HepG2 (cell line): ENCODE results near the gene LUZP1. TPM values are rescaled to one million over a fixed set of nuclear protein-coding genes. Genes with fewer than 3 reads are reported as not detected.

Experiments used
- BCL6 ChIP-seq: IDR thresholded peaks from 2 replicates; pipeline ENCODE4 v1.6.1; 2016; ENCODE audit warnings: missing genetic modification reagents, missing compliant biosample characterization
- CCDC6 ChIP-seq: sonication (generic); formaldehyde crosslinking; IDR thresholded peaks from 2 replicates; pipeline ENCODE4 v1.8.1; 2022; ENCODE audit warnings: mild to moderate bottlenecking, missing genetic modification reagents, moderate library complexity
- CEBPG ChIP-seq: IDR thresholded peaks from 2 replicates; pipeline ENCODE4 v1.6.1; 2016
- FOXA3 ChIP-seq: IDR thresholded peaks from 2 replicates; pipeline ENCODE4 v1.6.1; 2016; ENCODE audit warnings: missing genetic modification reagents, missing compliant biosample characterization
- GATAD2A ChIP-seq: IDR thresholded peaks from 2 replicates; pipeline ENCODE4 v1.6.1; 2016
- HOXA3 ChIP-seq: sonication (generic); formaldehyde crosslinking; IDR thresholded peaks from 2 replicates; pipeline ENCODE4 v1.5.0; 2020; ENCODE audit warnings: missing genetic modification reagents
- SALL1 ChIP-seq: sonication (generic); formaldehyde crosslinking; IDR thresholded peaks from 2 replicates; pipeline ENCODE4 v1.8.0; 2022; ENCODE audit warnings: mild to moderate bottlenecking, missing genetic modification reagents
- SRSF4 ChIP-seq: fragments of 200-400 bp; formaldehyde crosslinking; IDR thresholded peaks from one replicate; pipeline ENCODE4 v1.6.1; 2018; ENCODE audit warnings: mild to moderate bottlenecking, low read depth, low read length, moderate library complexity; ENCODE audit not compliant: poor library complexity, severe bottlenecking
- SSRP1 ChIP-seq: IDR thresholded peaks from 2 replicates; pipeline ENCODE4 v1.6.1; 2016; ENCODE audit warnings: control low read depth
- ZMYM4 ChIP-seq: sonication (generic); formaldehyde crosslinking; IDR thresholded peaks from 2 replicates; pipeline ENCODE4 v1.8.1; 2023; ENCODE audit warnings: mild to moderate bottlenecking, missing genetic modification reagents
- ZNF121 ChIP-seq: sonication (generic); formaldehyde crosslinking; IDR thresholded peaks from 2 replicates; pipeline ENCODE4 v1.5.0; 2020; ENCODE audit warnings: mild to moderate bottlenecking, missing genetic modification reagents
- ZNF501 ChIP-seq: sonication (generic); formaldehyde crosslinking; IDR thresholded peaks from 2 replicates; pipeline ENCODE4 v1.5.1; 2020; ENCODE audit warnings: mild to moderate bottlenecking, moderate library complexity, missing genetic modification reagents
- polyA plus RNA-seq, 8 experiments: library from polyadenylated mRNA; depleted of rRNA in 3 of 8; stranded (reverse) in 7 of 8; unstranded in 1 of 8; fragments of >200 nt; fragmentation: Illumina TruSeq in 4 of 8; extraction: Trizol in 4 of 8; gene quantifications; 2 replicates each; pipeline versions ENCODE4 v1.2.1 to v1.2.3, GENCODE V29; 2011 to 2016; ENCODE audit warnings: low read depth in 4 of 8, missing spikeins in 1 of 8, mixed read lengths in 1 of 8; ENCODE audit not compliant: insufficient read depth in 1 of 8
- total RNA-seq, 5 experiments: library from RNA; depleted of rRNA; stranded (reverse); fragments of >200 nt; fragmentation: Illumina TruSeq; extraction: Trizol; gene quantifications; 2 replicates each; pipeline ENCODE4 v1.2.3, GENCODE V29; 2016; ENCODE audit warnings: low read depth in 1 of 5
- TF ChIP-seq, protein P1 (sequence below): IDR thresholded peaks from 2 replicates; pipeline ENCODE4 v1.6.1; 2016
- TF ChIP-seq, protein P2 (sequence below), 2 experiments: sonication (generic) in 1 of 2; formaldehyde crosslinking in 1 of 2; IDR thresholded peaks; 2 replicates each; pipeline versions ENCODE4 v1.5.1 to v1.6.1; 2011 to 2020; ENCODE audit warnings: borderline replicate concordance in 1 of 2, low read depth in 1 of 2, low read length in 1 of 2, mild to moderate bottlenecking in 1 of 2, missing genetic modification reagents in 1 of 2, moderate library complexity in 1 of 2

LUZP1 gene
- total and polyA plus RNA-seq, 2 of the 13 experiments (the other 11 are each of a cell fraction or from before 2014, with no cell fraction given), result 6.9 to 12.7 TPM

DNA sequence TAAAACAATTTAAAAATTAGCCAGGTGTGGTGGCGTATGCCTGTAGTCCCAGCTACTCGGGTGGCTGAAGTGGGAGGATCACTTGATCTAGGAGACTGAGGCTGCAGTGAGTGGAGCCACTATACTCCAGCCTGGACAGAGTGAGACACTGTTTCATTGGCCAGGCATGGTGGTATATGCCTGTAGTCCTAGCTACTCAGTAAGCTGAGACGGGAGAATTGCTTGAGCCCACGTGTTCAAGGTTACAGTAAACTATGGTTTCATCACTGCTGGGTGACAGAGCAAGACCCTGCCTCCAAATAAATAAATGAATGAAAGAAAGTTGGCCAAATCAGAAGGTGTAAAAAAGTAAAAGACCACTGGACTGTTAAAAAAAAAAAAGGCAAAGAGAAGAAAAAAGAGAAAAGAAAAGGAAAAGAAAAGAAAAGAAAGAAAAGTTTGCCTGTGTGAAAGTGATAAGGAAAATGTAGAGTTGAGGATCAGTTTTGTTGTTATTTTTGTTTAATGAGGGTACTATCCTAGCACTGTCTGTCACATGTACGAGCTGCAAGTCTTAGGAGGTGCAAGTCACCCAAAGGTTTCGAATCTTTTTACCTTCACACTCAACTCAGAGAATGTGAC is 52.3 kb downstream of the LUZP1 start (continued):
- TF ChIP-seq BCL6 (CRISPR knock-in tag) (0 out of 2 replicates have a peak, but pooled peaks have one; percentile 24), CEBPG (CRISPR knock-in tag) (peak; percentile 61; the same call in 1 of the 2 replicates), FOXA3 (CRISPR knock-in tag) (0 out of 2 replicates have a peak, but pooled peaks have one; percentile 21), ZMYM4 (CRISPR knock-in tag) (peak; percentile 6; the same call in 1 of the 2 replicates), CCDC6 (peak; percentile 59; the same call in 1 of the 2 replicates), ZNF501 (CRISPR knock-in tag) (0 out of 2 replicates have a peak, but pooled peaks have one; percentile 3), ZNF121 (peak; percentile 58), SSRP1 (CRISPR knock-in tag) (no peak), HOXA3 (CRISPR knock-in tag) (peak; percentile 42; the same call in 1 of the 2 replicates), SRSF4 (no peak), GATAD2A (CRISPR knock-in tag) (peak; percentile 58; the same call in 1 of the 2 replicates), SALL1 (CRISPR knock-in tag) (peak; percentile 33; the same call in 1 of the 2 replicates)
- TF ChIP-seq, protein P1, sequence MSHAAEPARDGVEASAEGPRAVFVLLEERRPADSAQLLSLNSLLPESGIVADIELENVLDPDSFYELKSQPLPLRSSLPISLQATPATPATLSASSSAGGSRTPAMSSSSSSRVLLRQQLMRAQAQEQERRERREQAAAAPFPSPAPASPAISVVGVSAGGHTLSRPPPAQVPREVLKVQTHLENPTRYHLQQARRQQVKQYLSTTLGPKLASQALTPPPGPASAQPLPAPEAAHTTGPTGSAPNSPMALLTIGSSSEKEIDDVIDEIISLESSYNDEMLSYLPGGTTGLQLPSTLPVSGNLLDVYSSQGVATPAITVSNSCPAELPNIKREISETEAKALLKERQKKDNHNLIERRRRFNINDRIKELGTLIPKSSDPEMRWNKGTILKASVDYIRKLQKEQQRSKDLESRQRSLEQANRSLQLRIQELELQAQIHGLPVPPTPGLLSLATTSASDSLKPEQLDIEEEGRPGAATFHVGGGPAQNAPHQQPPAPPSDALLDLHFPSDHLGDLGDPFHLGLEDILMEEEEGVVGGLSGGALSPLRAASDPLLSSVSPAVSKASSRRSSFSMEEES (CRISPR knock-in tag), result 0 out of 2 replicates have a peak, but pooled peaks have one; percentile 41
- TF ChIP-seq, protein P2, sequence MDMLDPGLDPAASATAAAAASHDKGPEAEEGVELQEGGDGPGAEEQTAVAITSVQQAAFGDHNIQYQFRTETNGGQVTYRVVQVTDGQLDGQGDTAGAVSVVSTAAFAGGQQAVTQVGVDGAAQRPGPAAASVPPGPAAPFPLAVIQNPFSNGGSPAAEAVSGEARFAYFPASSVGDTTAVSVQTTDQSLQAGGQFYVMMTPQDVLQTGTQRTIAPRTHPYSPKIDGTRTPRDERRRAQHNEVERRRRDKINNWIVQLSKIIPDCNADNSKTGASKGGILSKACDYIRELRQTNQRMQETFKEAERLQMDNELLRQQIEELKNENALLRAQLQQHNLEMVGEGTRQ (IDR thresholded peaks at IDR 0.05; ENCODE audit: low read depth, low read length), result peak; percentile 22; the same call in 1 of the 2 replicates
- TF ChIP-seq, protein P2 (CRISPR knock-in tag; IDR thresholded peaks at IDR 0.05; ENCODE audit: borderline replicate concordance), result peak; percentile 42; the same call in 1 of the 2 replicates
